ENCODE measurements around the gene AGPS. TPM values are rescaled to one million over a fixed set of nuclear protein-coding genes. Genes with fewer than 3 reads are reported as not detected.

The AGPS gene
- total RNA-seq, 1 experiment from 2014 or later, result 46.7 TPM

GRCh38 chr2:177396703-177397460 is 4.3 kb downstream of the AGPS start:
- Histone ChIP-seq H3K9me3 (ENCODE audit: low read depth, low read length, poor library complexity, severe bottlenecking) (no peaks in the 10 kb centered on the region), H3K36me3 (ENCODE audit: insufficient read depth, low read length, poor library complexity, severe bottlenecking) (no peaks in the 10 kb centered on the region), H3K27ac (ENCODE audit: low read depth, low read length, poor library complexity, severe bottlenecking) (no peak overlapping the region), H3K27me3 (replicated peaks; ENCODE audit: insufficient read depth, low read depth, low read length, poor library complexity) (no peaks in the 10 kb centered on the region), H3K4me3 (ENCODE audit: low read depth, low read length, poor library complexity, severe bottlenecking) (no peak overlapping the region), H3K4me1 (ENCODE audit: insufficient read depth, low read length, poor library complexity, severe bottlenecking) (peaks cover 36% of the 10 kb centered on the region)
- DNase-seq (ENCODE audit: low spot score), result no peak
- ChIA-PET POLR2A (ENCODE audit: low non-redundant PET) (no interaction called here), CTCF (no interaction called here)
- intact Hi-C loops (cut with micrococcal nuclease; ENCODE audit: unreplicated experiment), result no loop called here
- no peak for TF ChIP-seq EZH2 (IDR thresholded peaks at IDR 0.05; ENCODE audit: borderline replicate concordance, low read depth, low read length, poor library complexity, severe bottlenecking)
- TF ChIP-seq, protein P1, sequence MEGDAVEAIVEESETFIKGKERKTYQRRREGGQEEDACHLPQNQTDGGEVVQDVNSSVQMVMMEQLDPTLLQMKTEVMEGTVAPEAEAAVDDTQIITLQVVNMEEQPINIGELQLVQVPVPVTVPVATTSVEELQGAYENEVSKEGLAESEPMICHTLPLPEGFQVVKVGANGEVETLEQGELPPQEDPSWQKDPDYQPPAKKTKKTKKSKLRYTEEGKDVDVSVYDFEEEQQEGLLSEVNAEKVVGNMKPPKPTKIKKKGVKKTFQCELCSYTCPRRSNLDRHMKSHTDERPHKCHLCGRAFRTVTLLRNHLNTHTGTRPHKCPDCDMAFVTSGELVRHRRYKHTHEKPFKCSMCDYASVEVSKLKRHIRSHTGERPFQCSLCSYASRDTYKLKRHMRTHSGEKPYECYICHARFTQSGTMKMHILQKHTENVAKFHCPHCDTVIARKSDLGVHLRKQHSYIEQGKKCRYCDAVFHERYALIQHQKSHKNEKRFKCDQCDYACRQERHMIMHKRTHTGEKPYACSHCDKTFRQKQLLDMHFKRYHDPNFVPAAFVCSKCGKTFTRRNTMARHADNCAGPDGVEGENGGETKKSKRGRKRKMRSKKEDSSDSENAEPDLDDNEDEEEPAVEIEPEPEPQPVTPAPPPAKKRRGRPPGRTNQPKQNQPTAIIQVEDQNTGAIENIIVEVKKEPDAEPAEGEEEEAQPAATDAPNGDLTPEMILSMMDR (conservative IDR thresholded peaks at IDR 0.05; ENCODE audit: low read depth, low read length), result no peak
- no TSS peak for BruUV-seq (replicated peaks)

DNA sequence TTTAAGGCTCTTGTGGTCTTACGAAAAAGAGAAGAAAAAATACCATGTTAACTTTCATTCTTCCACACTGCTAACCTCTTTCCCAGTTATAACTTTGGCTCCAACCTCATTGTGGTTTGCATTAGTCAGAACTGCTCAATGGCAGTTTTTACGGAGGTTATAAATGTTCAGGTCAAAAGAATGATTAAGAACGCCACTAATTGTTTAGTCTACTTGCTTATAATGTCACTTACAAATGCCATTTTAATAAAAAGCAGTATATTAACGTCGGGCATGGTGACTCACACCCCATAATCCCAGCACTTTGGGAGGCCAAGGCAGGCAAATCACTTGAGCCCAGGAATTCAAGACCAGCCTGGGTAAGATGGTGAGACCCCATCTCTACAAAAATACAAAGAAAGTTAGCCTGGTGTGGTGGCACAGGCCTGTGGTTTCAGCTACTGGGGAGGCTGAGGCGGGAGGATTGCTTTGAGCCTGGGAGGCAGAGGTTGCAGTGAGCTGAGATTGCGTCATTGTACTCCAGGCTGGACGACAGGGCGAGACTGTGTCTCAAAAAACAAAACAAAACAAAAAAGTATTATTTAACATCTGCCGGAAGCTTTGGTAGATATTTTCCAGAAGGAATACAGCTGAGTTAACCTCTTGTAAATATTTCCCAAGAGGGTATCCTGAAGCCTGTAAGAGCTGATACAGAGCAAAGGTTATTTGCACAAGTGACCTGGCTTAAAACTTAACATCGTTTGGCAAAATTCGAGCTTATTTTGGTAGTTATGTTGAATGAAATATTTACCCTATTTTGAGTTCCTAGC is 5.1 kb downstream of the AGPS start:
- peak; percentile 23 for DNase-seq (ENCODE audit: low spot score)
- H3K4me1 ChIP-seq (ENCODE audit: insufficient read depth, low read length, poor library complexity, severe bottlenecking), result peaks cover 30% of the 10 kb centered on the region
- no peaks in the 10 kb centered on the region for H3K9me3 ChIP-seq (ENCODE audit: low read depth, low read length, poor library complexity, severe bottlenecking)
- H3K36me3 ChIP-seq (ENCODE audit: insufficient read depth, low read length, poor library complexity, severe bottlenecking), result no peaks in the 10 kb centered on the region
- H3K27me3 ChIP-seq (replicated peaks; ENCODE audit: insufficient read depth, low read depth, low read length, poor library complexity), result no peaks in the 10 kb centered on the region
- H3K27ac ChIP-seq (ENCODE audit: low read depth, low read length, poor library complexity, severe bottlenecking), result peak overlapping the region; percentile 14
- CTCF ChIA-PET, result no interaction called here
- no TSS peak for BruUV-seq (replicated peaks)
- intact Hi-C loops (cut with micrococcal nuclease; ENCODE audit: unreplicated experiment), result no loop called here
- H3K4me3 ChIP-seq (ENCODE audit: low read depth, low read length, poor library complexity, severe bottlenecking), result no peak overlapping the region
- POLR2A ChIA-PET (ENCODE audit: low non-redundant PET), result no interaction called here
- TF ChIP-seq, protein P1 (conservative IDR thresholded peaks at IDR 0.05; ENCODE audit: low read depth, low read length), result no peak
- no peak for TF ChIP-seq EZH2 (IDR thresholded peaks at IDR 0.05; ENCODE audit: borderline replicate concordance, low read depth, low read length, poor library complexity, severe bottlenecking)

- Histone ChIP-seq H3K27me3 (replicated peaks; ENCODE audit: insufficient read depth, low read depth, low read length, poor library complexity) (no peaks in the 10 kb centered on the region), H3K27ac (ENCODE audit: low read depth, low read length, poor library complexity, severe bottlenecking) (peak overlapping the region; percentile 14), H3K4me1 (ENCODE audit: insufficient read depth, low read length, poor library complexity, severe bottlenecking) (peaks cover 27% of the 10 kb centered on the region), H3K36me3 (ENCODE audit: insufficient read depth, low read length, poor library complexity, severe bottlenecking) (no peaks in the 10 kb centered on the region), H3K4me3 (ENCODE audit: low read depth, low read length, poor library complexity, severe bottlenecking) (no peak overlapping the region), H3K9me3 (ENCODE audit: low read depth, low read length, poor library complexity, severe bottlenecking) (no peaks in the 10 kb centered on the region)
- peak; percentile 30 for DNase-seq (ENCODE audit: low spot score)
- intact Hi-C loops (cut with micrococcal nuclease; ENCODE audit: unreplicated experiment), result no loop called here
- ChIA-PET CTCF (no interaction called here), POLR2A (ENCODE audit: low non-redundant PET) (no interaction called here)
- BruUV-seq (replicated peaks), result no TSS peak
- TF ChIP-seq, protein P1 (conservative IDR thresholded peaks at IDR 0.05; ENCODE audit: low read depth, low read length), result no peak
- no peak for TF ChIP-seq EZH2 (IDR thresholded peaks at IDR 0.05; ENCODE audit: borderline replicate concordance, low read depth, low read length, poor library complexity, severe bottlenecking)
Measured at GRCh38 chr2:177398290-177398683, 5.7 kb downstream of the AGPS start.
